ENCODE data around the gene KCNH5. TPM values are rescaled to one million over a fixed set of nuclear protein-coding genes. Genes with fewer than 3 reads are reported as not detected.

Gene KCNH5
- total RNA-seq, 2 experiments from 2014 or later: not detected

DNA sequence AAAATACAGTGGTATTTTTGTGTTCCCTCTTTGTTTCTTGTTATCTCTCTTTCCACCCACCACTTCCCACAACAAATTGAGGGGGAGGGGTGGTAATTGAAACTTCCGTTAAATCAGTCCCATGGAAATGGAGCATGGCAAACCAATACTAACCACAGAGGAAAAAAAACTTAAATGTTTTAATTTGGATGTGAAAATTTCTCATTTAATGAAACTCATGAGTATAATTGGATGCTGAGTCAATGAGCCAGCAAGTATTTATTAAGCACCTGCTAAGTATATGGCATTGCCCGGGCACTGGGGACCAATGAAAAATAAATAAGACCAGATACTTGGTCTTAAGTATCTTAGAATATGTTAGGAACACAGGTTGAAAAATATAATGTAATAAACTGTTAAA is 147.5 kb downstream of the KCNH5 start:
- no peaks in the 10 kb centered on the region for H3K4me1 ChIP-seq (ENCODE audit: insufficient read depth, low read length)
- no peaks in the 10 kb centered on the region for H3K27me3 Mint-ChIP-seq
- H3K36me3 ChIP-seq (ENCODE audit: insufficient read depth, low read length): no peaks in the 10 kb centered on the region
- POLR2A ChIA-PET: no interaction called here
- H3K36me3 Mint-ChIP-seq (ENCODE audit: low read depth): no peaks in the 10 kb centered on the region
- no peak overlapping the region for H3K4me3 ChIP-seq (ENCODE audit: low read length)
- H3K27ac ChIP-seq (ENCODE audit: low read depth in 1 of 2, low read length in 2 of 2): no peak overlapping the region
- DNase-seq: no peak
- intact Hi-C loops (cut with DNase I, micrococcal nuclease): no loop called here
- TF ChIP-seq, protein P1, sequence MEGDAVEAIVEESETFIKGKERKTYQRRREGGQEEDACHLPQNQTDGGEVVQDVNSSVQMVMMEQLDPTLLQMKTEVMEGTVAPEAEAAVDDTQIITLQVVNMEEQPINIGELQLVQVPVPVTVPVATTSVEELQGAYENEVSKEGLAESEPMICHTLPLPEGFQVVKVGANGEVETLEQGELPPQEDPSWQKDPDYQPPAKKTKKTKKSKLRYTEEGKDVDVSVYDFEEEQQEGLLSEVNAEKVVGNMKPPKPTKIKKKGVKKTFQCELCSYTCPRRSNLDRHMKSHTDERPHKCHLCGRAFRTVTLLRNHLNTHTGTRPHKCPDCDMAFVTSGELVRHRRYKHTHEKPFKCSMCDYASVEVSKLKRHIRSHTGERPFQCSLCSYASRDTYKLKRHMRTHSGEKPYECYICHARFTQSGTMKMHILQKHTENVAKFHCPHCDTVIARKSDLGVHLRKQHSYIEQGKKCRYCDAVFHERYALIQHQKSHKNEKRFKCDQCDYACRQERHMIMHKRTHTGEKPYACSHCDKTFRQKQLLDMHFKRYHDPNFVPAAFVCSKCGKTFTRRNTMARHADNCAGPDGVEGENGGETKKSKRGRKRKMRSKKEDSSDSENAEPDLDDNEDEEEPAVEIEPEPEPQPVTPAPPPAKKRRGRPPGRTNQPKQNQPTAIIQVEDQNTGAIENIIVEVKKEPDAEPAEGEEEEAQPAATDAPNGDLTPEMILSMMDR (IDR thresholded peaks at IDR 0.05): no peak
- ATAC-seq (ENCODE audit: poor library complexity): no peak
- H3K27ac Mint-ChIP-seq: no peak overlapping the region
- no peak overlapping the region for H3K4me3 Mint-ChIP-seq
- no peaks in the 10 kb centered on the region for H3K4me1 Mint-ChIP-seq (ENCODE audit: low read depth)
- H3K9me3 ChIP-seq (ENCODE audit: control insufficient read depth in 1 of 2, insufficient read depth in 1 of 2, low read length in 2 of 2): peaks cover 0 to 2% of the 10 kb centered on the region in 2 experiments
- no peaks in the 10 kb centered on the region for H3K9me3 Mint-ChIP-seq
- CTCF ChIA-PET: no interaction called here
- no peaks in the 10 kb centered on the region for H3K27me3 ChIP-seq (ENCODE audit: control insufficient read depth in 1 of 2, insufficient read depth in 2 of 2, low read length in 2 of 2)

DNA sequence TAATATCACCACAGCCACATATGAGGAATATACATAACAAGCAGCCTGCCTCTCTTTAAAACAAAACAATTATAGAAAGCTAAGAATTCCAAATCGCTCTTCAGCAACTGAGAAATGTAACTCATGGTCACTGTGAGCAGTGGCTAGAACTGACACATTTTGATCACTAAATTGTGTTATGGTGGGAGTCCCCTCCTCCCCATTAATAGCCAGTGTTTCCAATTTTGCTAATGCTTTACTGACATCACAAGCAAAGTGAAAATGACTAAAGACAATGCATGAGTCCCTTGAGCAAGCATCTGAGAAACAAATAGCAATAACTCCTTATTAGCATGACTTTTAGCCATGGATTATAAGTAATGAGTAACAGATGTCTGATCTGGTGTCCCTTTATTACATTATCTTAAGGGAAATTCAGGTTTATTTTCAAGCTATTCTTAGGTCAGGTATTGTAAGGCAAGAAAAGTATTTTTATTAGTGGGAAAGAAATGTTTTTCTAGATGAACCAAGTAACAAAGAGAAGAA is 148.3 kb downstream of the KCNH5 start:
- no peak overlapping the region for H3K4me3 ChIP-seq (ENCODE audit: low read length)
- H3K36me3 ChIP-seq (ENCODE audit: insufficient read depth, low read length): no peaks in the 10 kb centered on the region
- TF ChIP-seq, protein P1 (IDR thresholded peaks at IDR 0.05): no peak
- Mint-ChIP-seq H3K4me1 (ENCODE audit: low read depth) (no peaks in the 10 kb centered on the region), H3K27ac (no peak overlapping the region), H3K36me3 (ENCODE audit: low read depth) (no peaks in the 10 kb centered on the region), H3K4me3 (no peak overlapping the region), H3K9me3 (no peaks in the 10 kb centered on the region), H3K27me3 (no peaks in the 10 kb centered on the region)
- intact Hi-C loops (cut with DNase I, micrococcal nuclease): no loop called here
- no peaks in the 10 kb centered on the region for H3K9me3 ChIP-seq (ENCODE audit: control insufficient read depth in 1 of 2, insufficient read depth in 1 of 2, low read length in 2 of 2)
- DNase-seq (no peak), ATAC-seq (ENCODE audit: poor library complexity) (no peak)
- no peaks in the 10 kb centered on the region for H3K4me1 ChIP-seq (ENCODE audit: insufficient read depth, low read length)
- POLR2A ChIA-PET: no interaction called here
- H3K27me3 ChIP-seq (ENCODE audit: control insufficient read depth in 1 of 2, insufficient read depth in 2 of 2, low read length in 2 of 2): no peaks in the 10 kb centered on the region
- H3K27ac ChIP-seq (ENCODE audit: low read depth in 1 of 2, low read length in 2 of 2): no peak overlapping the region
- CTCF ChIA-PET: no interaction called here

GRCh38 chr14:62894736-62895135 is 150.5 kb downstream of the KCNH5 start:
- Histone ChIP-seq H3K4me1 (ENCODE audit: insufficient read depth, low read length) (no peaks in the 10 kb centered on the region), H3K27ac (ENCODE audit: low read depth in 1 of 2, low read length in 2 of 2) (no peak overlapping the region), H3K9me3 (ENCODE audit: control insufficient read depth in 1 of 2, insufficient read depth in 1 of 2, low read length in 2 of 2) (no peaks in the 10 kb centered on the region), H3K27me3 (ENCODE audit: control insufficient read depth in 1 of 2, insufficient read depth in 2 of 2, low read length in 2 of 2) (no peaks in the 10 kb centered on the region), H3K36me3 (ENCODE audit: insufficient read depth, low read length) (no peaks in the 10 kb centered on the region), H3K4me3 (ENCODE audit: low read length) (no peak overlapping the region)
- TF ChIP-seq, protein P1 (IDR thresholded peaks at IDR 0.05): no peak
- H3K9me3 Mint-ChIP-seq: peaks cover 6% of the 10 kb centered on the region
- ChIA-PET POLR2A (no interaction called here), CTCF (no interaction called here)
- H3K27me3 Mint-ChIP-seq: no peaks in the 10 kb centered on the region
- no peak overlapping the region for H3K4me3 Mint-ChIP-seq
- intact Hi-C loops (cut with DNase I, micrococcal nuclease): no loop called here
- H3K27ac Mint-ChIP-seq: no peak overlapping the region
- no peak for DNase-seq
- ATAC-seq (ENCODE audit: poor library complexity): no peak
- no peaks in the 10 kb centered on the region for H3K36me3 Mint-ChIP-seq (ENCODE audit: low read depth)
- no peaks in the 10 kb centered on the region for H3K4me1 Mint-ChIP-seq (ENCODE audit: low read depth)
